Gastrocnemius medialis (tissue), 4 donors: ENCODE results near the gene PAK2. TPM values are rescaled to one million over a fixed set of nuclear protein-coding genes. Genes with fewer than 3 reads are reported as not detected.
A peak's percentile ranks its signal among the peaks of the same experiment; 100 is the strongest.
"Not testable (repeated sequence)": the region's sequence is repeated elsewhere in the genome, so short reads cannot be mapped to it uniquely, and the experiment has no call there.

Source experiments
- ATAC-seq, 2 donors: fragments of 150-250 bp; one replicate each; pipeline ENCODE4 v1.9.1; 2016
- DNase-seq, 2 donors: peaks; one replicate each; pipeline ENCODE4 v3.0.0-alpha.2; 2019
- H3K27ac ChIP-seq, 4 donors: fragments of 200-600 bp; sonication (generic); 1 replicate in 1 of 4; 2 replicates in 3 of 4; pipeline ENCODE4 v1.5.1; 2016 to 2018; ENCODE audit warnings: mild to moderate bottlenecking in 2 of 4, moderate library complexity in 1 of 4
- H3K27me3 ChIP-seq, 3 donors: fragments of 200-600 bp; sonication (generic) in 2 of 3; 1 replicate in 1 of 3; 2 replicates in 2 of 3; pipeline versions ENCODE4 v1.5.1 to v1.6.0; 2016 to 2019; ENCODE audit warnings: mild to moderate bottlenecking in 1 of 3, moderate library complexity in 1 of 3
- H3K36me3 ChIP-seq, 2 donors: fragments of 200-600 bp; sonication (generic) in 1 of 2; one replicate each; pipeline ENCODE4 v1.5.1; 2017 to 2018
- H3K4me1 ChIP-seq, 2 donors: fragments of 200-600 bp; sonication (generic) in 1 of 2; one replicate each; pipeline ENCODE4 v1.5.1; 2016 to 2017; ENCODE audit warnings: mild to moderate bottlenecking in 2 of 2
- H3K4me3 ChIP-seq, 4 donors: fragments of 200-600 bp; sonication (generic) in 3 of 4; 1 replicate in 1 of 4; 2 replicates in 3 of 4; pipeline ENCODE4 v1.5.1; 2016 to 2019; ENCODE audit warnings: mild to moderate bottlenecking in 2 of 4
- H3K9me3 ChIP-seq, 3 donors: fragments of 200-600 bp; sonication (generic) in 2 of 3; 1 replicate in 1 of 3; 2 replicates in 2 of 3; pipeline ENCODE4 v1.5.1; 2016 to 2019
- CTCF ChIP-seq, 5 experiments: fragments of 450-650 bp in 3 of 5; fragments of 200-600 bp in 2 of 5; sonication (generic) in 2 of 5; IDR thresholded peaks in 4 of 5; conservative IDR thresholded peaks in 1 of 5; 1 replicate in 4 of 5; 2 replicates in 1 of 5; pipeline ENCODE4 v1.5.1; 2016 to 2019; ENCODE audit warnings: antibody characterized with exemption in 5 of 5, mild to moderate bottlenecking in 3 of 5, moderate library complexity in 3 of 5
- POLR2A ChIP-seq, 2 donors: fragments of 450-650 bp; IDR thresholded peaks; one replicate each; pipeline ENCODE4 v1.6.1; 2017; ENCODE audit warnings: antibody characterized with exemption in 2 of 2, mild to moderate bottlenecking in 2 of 2, moderate library complexity in 2 of 2
- in situ Hi-C, 4 donors: fragments of 200-750 bp; cut with MboI; loops; one replicate each; pipeline versions ENCODE4 v1.15.0 to v1.8.0; 2017; ENCODE audit warnings: low sequenced_read_pairs in 4 of 4
- intact Hi-C: fragments of 100-400 bp; cut with DNase I; formaldehyde crosslinking; loops from one replicate; pipeline ENCODE4 v1.15.1; 2023; ENCODE audit warnings: low total_unique reads
- total RNA-seq, 4 donors: library from RNA; depleted of rRNA; stranded (reverse); fragments of >200 nt; gene quantifications; one replicate each; pipeline versions ENCODE4 v1.1.0 to v1.2.3, GENCODE V29; 2016

Gene PAK2
- total RNA-seq, 4 donors from 2014 or later: 42.6 to 58.6 (median 50.1) TPM

GRCh38 chr3:196842567-196843434, 103.1 kb downstream of the PAK2 start:
- no peak overlapping the region for H3K27ac ChIP-seq
- H3K4me3 ChIP-seq: no peak overlapping the region
- H3K27me3 ChIP-seq: no peaks in the 10 kb centered on the region
- H3K4me1 ChIP-seq: no peaks in the 10 kb centered on the region
- in situ Hi-C loops (loop anchor here in 1 of 4 donors (5.0 kb wide), 1 partner anchor 130 kb away; no protein-coding TSS in a partner anchor), intact Hi-C loops (no loop called here)
- no peak for ATAC-seq
- TF ChIP-seq CTCF (IDR thresholded peaks at IDR 0.05 in 4 of 5, conservative IDR thresholded peaks at IDR 0.05 in 1 of 5) (no peak), POLR2A (IDR thresholded peaks at IDR 0.05) (no peak)
- H3K9me3 ChIP-seq: no peaks in the 10 kb centered on the region
- DNase-seq: no peak
- no peaks in the 10 kb centered on the region for H3K36me3 ChIP-seq

GRCh38 chr3:196843435-196844110, 103.9 kb downstream of the PAK2 start:
- no peak for TF ChIP-seq POLR2A (IDR thresholded peaks at IDR 0.05)
- no peak for TF ChIP-seq CTCF (IDR thresholded peaks at IDR 0.05 in 4 of 5, conservative IDR thresholded peaks at IDR 0.05 in 1 of 5)
- H3K4me3 ChIP-seq: no peak overlapping the region
- no peaks in the 10 kb centered on the region for H3K36me3 ChIP-seq
- in situ Hi-C loops: loop anchor here in 1 of 4 donors (5.0 kb wide), 1 partner anchor 129 kb away; no protein-coding TSS in a partner anchor
- H3K27me3 ChIP-seq: no peaks in the 10 kb centered on the region
- ATAC-seq (peak; percentile 49 to 58), DNase-seq (peak in 1 of 2 donors; percentile 30)
- no peaks in the 10 kb centered on the region for H3K9me3 ChIP-seq
- no peak overlapping the region for H3K27ac ChIP-seq
- intact Hi-C loops: no loop called here
- no peaks in the 10 kb centered on the region for H3K4me1 ChIP-seq

- peak; percentile 18 to 37 for ATAC-seq
- H3K27ac ChIP-seq, H3K4me3 ChIP-seq, H3K36me3 ChIP-seq, DNase-seq, intact Hi-C loops, H3K4me1 ChIP-seq, H3K9me3 ChIP-seq, H3K27me3 ChIP-seq: not testable (repeated sequence)
- in situ Hi-C loops: loop anchor here in 1 of 4 donors (5.0 kb wide), 1 partner anchor 128 kb away; no protein-coding TSS in a partner anchor
Measured at GRCh38 chr3:196844235-196845219, 104.9 kb downstream of the PAK2 start.

GRCh38 chr3:196848375-196848774, 108.7 kb downstream of the PAK2 start:
- H3K9me3 ChIP-seq, intact Hi-C loops, H3K4me1 ChIP-seq, in situ Hi-C loops, H3K36me3 ChIP-seq, H3K27ac ChIP-seq, H3K27me3 ChIP-seq, ATAC-seq, H3K4me3 ChIP-seq, DNase-seq: not testable (repeated sequence)

- Histone ChIP-seq H3K9me3 (no peaks in the 10 kb centered on the region), H3K36me3 (no peaks in the 10 kb centered on the region), H3K4me3 (no peak overlapping the region), H3K27me3 (no peaks in the 10 kb centered on the region), H3K27ac (no peak overlapping the region), H3K4me1 (no peaks in the 10 kb centered on the region)
- in situ Hi-C loops: no loop called here
- ATAC-seq (no peak), DNase-seq (no peak)
- TF ChIP-seq POLR2A (IDR thresholded peaks at IDR 0.05) (no peak), CTCF (IDR thresholded peaks at IDR 0.05 in 4 of 5, conservative IDR thresholded peaks at IDR 0.05 in 1 of 5) (no peak)
- intact Hi-C loops: no loop called here
Measured at GRCh38 chr3:196849180-196849741, 109.6 kb downstream of the PAK2 start.

GRCh38 chr3:196863000-196863399, 123.3 kb downstream of the PAK2 start:
- in situ Hi-C loops (loop anchor here in 1 of 4 donors (25.0 kb wide), 1 partner anchor 99 kb away; the partner anchor contains the start of gene PIGZ), intact Hi-C loops (loop anchor here (10.0 kb wide), 1 partner anchor 308 kb away; no protein-coding TSS in a partner anchor)
- H3K27me3 ChIP-seq, H3K4me3 ChIP-seq, H3K9me3 ChIP-seq, ATAC-seq, H3K27ac ChIP-seq, H3K4me1 ChIP-seq, DNase-seq, H3K36me3 ChIP-seq: not testable (repeated sequence)
